CD14-positive monocyte (primary cell): ENCODE results near the gene LST1. TPM values are rescaled to one million over a fixed set of nuclear protein-coding genes. Genes with fewer than 3 reads are reported as not detected.
A peak's percentile ranks its signal among the peaks of the same experiment; 100 is the strongest.

Experiments
- DNase-seq, 3 donors: peaks; one replicate each; pipeline ENCODE4 v3.0.0-alpha.2; 2011 to 2022
- H2AFZ ChIP-seq: 2 replicates; pipeline ENCODE4 v1.6.0; 2012; ENCODE audit warnings: mild to moderate bottlenecking, low read depth, low read length, inconsistent platforms; ENCODE audit not compliant: insufficient read depth, poor library complexity, severe bottlenecking
- H3K27ac ChIP-seq, 2 donors: 1 replicate in 1 of 2; 2 replicates in 1 of 2; pipeline ENCODE4 v1.5.1; 2012 to 2013; ENCODE audit warnings: low read length in 2 of 2, control low read depth in 1 of 2, inconsistent platforms in 1 of 2, low read depth in 1 of 2, mild to moderate bottlenecking in 1 of 2
- H3K27me3 ChIP-seq, 2 donors: one replicate each; pipeline versions ENCODE4 v1.6.0 to v1.6.1; 2011 to 2013; ENCODE audit warnings: low read length in 2 of 2; ENCODE audit not compliant: control insufficient read depth in 2 of 2, insufficient read depth in 2 of 2
- H3K36me3 ChIP-seq, 2 donors: replicated peaks in 1 of 2; 1 replicate in 1 of 2; 2 replicates in 1 of 2; pipeline versions ENCODE4 v1.5.1 to v1.6.1; 2012 to 2013; ENCODE audit warnings: low read length in 2 of 2, control low read depth in 1 of 2, inconsistent platforms in 1 of 2, mild to moderate bottlenecking in 1 of 2; ENCODE audit not compliant: insufficient read depth in 2 of 2, control insufficient read depth in 1 of 2
- H3K4me1 ChIP-seq, 2 donors: 1 replicate in 1 of 2; 2 replicates in 1 of 2; pipeline versions ENCODE4 v1.5.1 to v1.6.1; 2012 to 2013; ENCODE audit warnings: low read length in 2 of 2, control low read depth in 1 of 2, inconsistent platforms in 1 of 2, mild to moderate bottlenecking in 1 of 2, moderate library complexity in 1 of 2; ENCODE audit not compliant: insufficient read depth in 2 of 2, control insufficient read depth in 1 of 2
- H3K4me2 ChIP-seq: replicated peaks from 2 replicates; pipeline ENCODE3; 2012; ENCODE audit warnings: low read length, moderate library complexity, mild to moderate bottlenecking; ENCODE audit not compliant: poor library complexity, severe bottlenecking; ENCODE audit errors: extremely low read depth
- H3K4me3 ChIP-seq, 3 experiments: fragments of 200-600 bp in 1 of 3; sonication (generic) in 1 of 3; replicated peaks in 1 of 3; 1 replicate in 2 of 3; 2 replicates in 1 of 3; pipeline ENCODE4 v1.5.1; 2011 to 2013; ENCODE audit warnings: low read length in 3 of 3, mild to moderate bottlenecking in 3 of 3, control low read depth in 2 of 3, low read depth in 2 of 3, inconsistent platforms in 1 of 3, moderate library complexity in 1 of 3
- H3K79me2 ChIP-seq: 2 replicates; pipeline ENCODE4 v1.6.0; 2012; ENCODE audit warnings: mild to moderate bottlenecking, control low read depth, inconsistent platforms, low read length, moderate library complexity; ENCODE audit not compliant: insufficient read depth
- H3K9ac ChIP-seq: 2 replicates; pipeline ENCODE4 v1.6.0; 2017; ENCODE audit warnings: low read length, mild to moderate bottlenecking; ENCODE audit not compliant: insufficient read depth, poor library complexity, severe bottlenecking
- H3K9me3 ChIP-seq, 2 donors: replicated peaks in 1 of 2; 1 replicate in 1 of 2; 2 replicates in 1 of 2; pipeline versions ENCODE4 v1.5.1 to v1.6.1; 2012 to 2013; ENCODE audit warnings: low read length in 2 of 2, control low read depth in 1 of 2; ENCODE audit not compliant: control insufficient read depth in 1 of 2, insufficient read depth in 1 of 2
- H4K20me1 ChIP-seq: 2 replicates; pipeline ENCODE4 v1.6.0; 2012; ENCODE audit warnings: mild to moderate bottlenecking, low read length, control low read depth, moderate library complexity; ENCODE audit not compliant: insufficient read depth
- H3K27ac Mint-ChIP-seq, 7 donors: one replicate each; pipeline ENCODE4 v1.8.0; 2020; ENCODE audit warnings: mild to moderate bottlenecking in 7 of 7, mixed read lengths in 7 of 7, moderate library complexity in 6 of 7, inconsistent platforms in 2 of 7
- H3K27me3 Mint-ChIP-seq, 3 donors: one replicate each; pipeline ENCODE4 v1.8.0; 2021 to 2022; ENCODE audit warnings: low read depth in 3 of 3, mild to moderate bottlenecking in 3 of 3, mixed read lengths in 3 of 3, moderate library complexity in 3 of 3, inconsistent platforms in 1 of 3
- H3K36me3 Mint-ChIP-seq, 2 donors: one replicate each; pipeline ENCODE4 v1.8.0; 2020; ENCODE audit warnings: mixed read lengths in 2 of 2, inconsistent platforms in 1 of 2, mild to moderate bottlenecking in 1 of 2
- H3K4me1 Mint-ChIP-seq: one replicate; pipeline ENCODE4 v1.8.0; 2020; ENCODE audit warnings: mild to moderate bottlenecking, mixed read lengths
- H3K4me3 Mint-ChIP-seq, 2 donors: one replicate each; pipeline ENCODE4 v1.8.0; 2020; ENCODE audit warnings: mild to moderate bottlenecking in 2 of 2, mixed read lengths in 2 of 2, moderate library complexity in 1 of 2
- H3K9me3 Mint-ChIP-seq, 7 donors: one replicate each; pipeline ENCODE4 v1.8.0; 2020 to 2022; ENCODE audit warnings: mixed read lengths in 7 of 7, mild to moderate bottlenecking in 6 of 7, moderate library complexity in 6 of 7, inconsistent platforms in 2 of 7
- WGBS: methylation state at CpG from one replicate; pipeline ENCODE4 v1.1.5; 2013; ENCODE audit warnings: missing lambda C conversion rate; ENCODE audit not compliant: insufficient coverage; 5-methylcytosine and 5-hydroxymethylcytosine counted together
- intact Hi-C, 2 donors: fragments of 100-400 bp; cut with micrococcal nuclease; formaldehyde crosslinking; loops; one replicate each; pipeline versions ENCODE4 v1.15.0 to v1.15.1; 2023
- polyA plus RNA-seq, 3 donors: library from polyadenylated mRNA; depleted of rRNA in 1 of 3; unstranded in 2 of 3; stranded (reverse) in 1 of 3; fragments of 300-500 nt in 2 of 3; fragments of >200 nt in 1 of 3; fragmentation: Illumina TruSeq in 2 of 3; gene quantifications; 1 replicate in 2 of 3; 2 replicates in 1 of 3; pipeline ENCODE4 v1.2.3, GENCODE V29; 2012 to 2021
- TF ChIP-seq, protein P1 (sequence below): fragments of 200-600 bp; IDR thresholded peaks from one replicate; pipeline ENCODE4 v1.8.0; 2022; ENCODE audit warnings: antibody characterized with exemption, mild to moderate bottlenecking

The LST1 gene
- polyA plus RNA-seq, 3 donors: 1,103 to 1,584 (median 1,202) TPM

DNA sequence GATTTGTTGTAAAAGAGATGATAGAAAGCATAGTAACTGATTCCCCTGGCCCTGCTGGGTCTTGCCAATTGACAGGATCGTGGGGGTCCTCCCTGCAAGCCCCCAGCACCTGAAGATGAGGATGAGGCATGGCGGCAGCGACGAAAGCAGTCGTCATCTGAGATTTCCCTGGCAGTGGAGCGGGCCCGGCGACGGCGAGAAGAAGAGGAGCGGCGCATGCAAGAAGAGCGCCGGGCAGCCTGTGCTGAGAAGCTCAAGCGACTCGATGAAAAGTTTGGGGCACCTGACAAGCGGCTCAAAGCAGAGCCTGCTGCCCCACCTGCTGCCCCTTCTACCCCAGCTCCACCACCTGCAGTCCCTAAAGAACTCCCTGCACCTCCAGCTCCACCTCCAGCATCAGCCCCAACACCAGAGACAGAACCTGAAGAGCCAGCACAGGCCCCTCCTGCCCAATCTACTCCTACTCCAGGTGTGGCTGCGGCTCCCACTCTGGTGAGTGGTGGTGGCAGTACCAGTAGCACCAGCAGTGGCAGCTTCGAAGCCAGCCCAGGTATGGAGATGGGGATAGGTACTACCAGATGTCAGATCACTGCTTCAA, 41.7 kb downstream of the LST1 start:
- Histone ChIP-seq H3K79me2 (peaks cover 73% of the 10 kb centered on the region), H2AFZ (no peak overlapping the region), H3K36me3 (peaks cover 90 to 98% of the 10 kb centered on the region in 2 donors), H3K9ac (no peak overlapping the region), H3K4me3 (no peak overlapping the region), H3K4me2 (no peak overlapping the region), H3K27me3 (no peaks in the 10 kb centered on the region), H3K9me3 (no peaks in the 10 kb centered on the region), H3K27ac (peak overlapping the region in 1 of 2 donors; percentile 20), H4K20me1 (peaks cover 73% of the 10 kb centered on the region), H3K4me1 (peaks cover 4 to 5% of the 10 kb centered on the region in 2 donors)
- TF ChIP-seq, protein P1, sequence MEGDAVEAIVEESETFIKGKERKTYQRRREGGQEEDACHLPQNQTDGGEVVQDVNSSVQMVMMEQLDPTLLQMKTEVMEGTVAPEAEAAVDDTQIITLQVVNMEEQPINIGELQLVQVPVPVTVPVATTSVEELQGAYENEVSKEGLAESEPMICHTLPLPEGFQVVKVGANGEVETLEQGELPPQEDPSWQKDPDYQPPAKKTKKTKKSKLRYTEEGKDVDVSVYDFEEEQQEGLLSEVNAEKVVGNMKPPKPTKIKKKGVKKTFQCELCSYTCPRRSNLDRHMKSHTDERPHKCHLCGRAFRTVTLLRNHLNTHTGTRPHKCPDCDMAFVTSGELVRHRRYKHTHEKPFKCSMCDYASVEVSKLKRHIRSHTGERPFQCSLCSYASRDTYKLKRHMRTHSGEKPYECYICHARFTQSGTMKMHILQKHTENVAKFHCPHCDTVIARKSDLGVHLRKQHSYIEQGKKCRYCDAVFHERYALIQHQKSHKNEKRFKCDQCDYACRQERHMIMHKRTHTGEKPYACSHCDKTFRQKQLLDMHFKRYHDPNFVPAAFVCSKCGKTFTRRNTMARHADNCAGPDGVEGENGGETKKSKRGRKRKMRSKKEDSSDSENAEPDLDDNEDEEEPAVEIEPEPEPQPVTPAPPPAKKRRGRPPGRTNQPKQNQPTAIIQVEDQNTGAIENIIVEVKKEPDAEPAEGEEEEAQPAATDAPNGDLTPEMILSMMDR: no peak
- H3K4me3 Mint-ChIP-seq: no peak overlapping the region
- no peak for DNase-seq
- 98% methylated on average over 14 of the region's 19 CpGs for WGBS
- intact Hi-C loops: no loop called here
- H3K27me3 Mint-ChIP-seq: peaks cover 0 to 3% (median 0%) of the 10 kb centered on the region in 3 donors
- H3K27ac Mint-ChIP-seq: peak overlapping the region in 2 of 7 donors; percentile 66 to 81
- H3K4me1 Mint-ChIP-seq: peaks cover 4% of the 10 kb centered on the region
- peaks cover 91 to 98% of the 10 kb centered on the region in 2 donors for H3K36me3 Mint-ChIP-seq
- no peaks in the 10 kb centered on the region for H3K9me3 Mint-ChIP-seq

DNA sequence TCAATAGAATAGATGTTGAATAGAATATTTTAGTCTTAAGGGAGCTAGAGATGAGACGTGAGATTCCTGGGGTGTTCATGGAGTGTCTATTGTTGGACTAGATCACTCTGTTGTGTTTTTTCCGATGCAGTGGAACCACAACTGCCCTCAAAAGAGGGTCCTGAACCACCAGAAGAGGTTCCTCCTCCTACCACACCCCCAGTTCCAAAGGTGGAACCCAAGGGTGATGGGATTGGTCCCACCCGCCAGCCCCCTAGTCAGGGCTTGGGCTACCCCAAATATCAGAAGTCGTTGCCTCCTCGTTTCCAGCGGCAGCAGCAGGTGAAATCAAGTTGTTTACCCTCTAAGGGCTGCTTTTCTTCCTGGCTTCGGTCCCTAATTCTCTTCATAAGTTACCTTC, 42.9 kb downstream of the LST1 start:
- TF ChIP-seq, protein P1: no peak
- Histone ChIP-seq H3K36me3 (peaks cover 97 to 100% of the 10 kb centered on the region in 2 donors), H3K4me3 (no peak overlapping the region), H3K79me2 (peaks cover 64% of the 10 kb centered on the region), H3K4me2 (no peak overlapping the region), H2AFZ (no peak overlapping the region), H3K4me1 (no peaks in the 10 kb centered on the region), H3K27me3 (no peaks in the 10 kb centered on the region), H3K9me3 (no peaks in the 10 kb centered on the region), H4K20me1 (peaks cover 76% of the 10 kb centered on the region), H3K9ac (no peak overlapping the region), H3K27ac (no peak overlapping the region)
- intact Hi-C loops: no loop called here
- H3K4me3 Mint-ChIP-seq: no peak overlapping the region
- no peaks in the 10 kb centered on the region for H3K9me3 Mint-ChIP-seq
- no peaks in the 10 kb centered on the region for H3K4me1 Mint-ChIP-seq
- H3K36me3 Mint-ChIP-seq: peaks cover 96 to 100% of the 10 kb centered on the region in 2 donors
- H3K27ac Mint-ChIP-seq: peak overlapping the region in 1 of 7 donors; percentile 46
- peaks cover 0 to 3% (median 0%) of the 10 kb centered on the region in 3 donors for H3K27me3 Mint-ChIP-seq
- DNase-seq: no peak
- 96% methylated on average over 5 of the region's 7 CpGs for whole genome bisulfite sequencing
